Fibroblast of lung (primary cell): ENCODE results near the gene ABHD16B. TPM values are rescaled to one million over a fixed set of nuclear protein-coding genes. Genes with fewer than 3 reads are reported as not detected.
"Not testable (repeated sequence)": the region's sequence is repeated elsewhere in the genome, so short reads cannot be mapped to it uniquely, and the experiment has no call there.

Experiments used
- DNase-seq, 2 donors: peaks; one replicate each; pipeline versions ENCODE4 v3.0.0 to v3.0.0-alpha.2; 2010; ENCODE audit warnings: low read depth in 2 of 2
- H2AFZ ChIP-seq: 2 replicates; pipeline ENCODE4 v1.5.1; 2012; ENCODE audit warnings: low read length, control low read depth, inconsistent platforms
- H3K27ac ChIP-seq: 2 replicates; pipeline ENCODE4 v1.5.1; 2011; ENCODE audit warnings: low read length, control low read depth; ENCODE audit not compliant: insufficient read depth
- H3K27me3 ChIP-seq: 2 replicates; pipeline ENCODE4 v1.5.1; 2011; ENCODE audit warnings: mild to moderate bottlenecking, low read length; ENCODE audit not compliant: control insufficient read depth, insufficient read depth
- H3K36me3 ChIP-seq: 2 replicates; pipeline ENCODE4 v1.5.1; 2011; ENCODE audit warnings: low read length; ENCODE audit not compliant: control insufficient read depth, insufficient read depth
- H3K4me1 ChIP-seq: 2 replicates; pipeline ENCODE4 v1.5.1; 2011; ENCODE audit warnings: low read length; ENCODE audit not compliant: control insufficient read depth, insufficient read depth; ENCODE audit errors: extremely low read depth
- H3K4me2 ChIP-seq: 2 replicates; pipeline ENCODE4 v1.5.1; 2011; ENCODE audit warnings: low read length, control low read depth; ENCODE audit not compliant: insufficient read depth; ENCODE audit errors: extremely low read depth
- H3K4me3 ChIP-seq, 4 experiments: fragments of 200-600 bp in 1 of 4; sonication (generic) in 1 of 4; replicated peaks in 1 of 4; 2 replicates each; pipeline ENCODE4 v1.5.1; 2011 to 2016; ENCODE audit warnings: low read length in 4 of 4, low read depth in 3 of 4, mild to moderate bottlenecking in 3 of 4, control low read depth in 2 of 4, inconsistent platforms in 1 of 4, mixed read lengths in 1 of 4; ENCODE audit not compliant: insufficient read depth in 1 of 4; ENCODE audit errors: control extremely low read depth in 1 of 4
- H3K79me2 ChIP-seq: 2 replicates; pipeline ENCODE4 v1.5.1; 2012; ENCODE audit warnings: mild to moderate bottlenecking, low read length, inconsistent platforms; ENCODE audit not compliant: control insufficient read depth, insufficient read depth
- H3K9ac ChIP-seq: 2 replicates; pipeline ENCODE4 v1.5.1; 2011; ENCODE audit warnings: mild to moderate bottlenecking, low read length, control low read depth; ENCODE audit not compliant: insufficient read depth
- H3K9me3 ChIP-seq: 2 replicates; pipeline ENCODE4 v1.5.1; 2012; ENCODE audit warnings: low read depth, low read length; ENCODE audit not compliant: control insufficient read depth, insufficient read depth
- H4K20me1 ChIP-seq: 2 replicates; pipeline ENCODE4 v1.5.1; 2011; ENCODE audit warnings: low read length; ENCODE audit not compliant: control insufficient read depth, insufficient read depth; ENCODE audit errors: extremely low read depth
- EZH2 ChIP-seq: IDR thresholded peaks from 2 replicates; pipeline ENCODE4 v1.5.1; 2012; ENCODE audit warnings: low read length, control low read depth, mild to moderate bottlenecking; ENCODE audit errors: missing control alignments
- polyA plus RNA-seq, 2 donors: library from polyadenylated mRNA; depleted of rRNA in 1 of 2; stranded (reverse) in 1 of 2; unstranded in 1 of 2; fragments of >200 nt; gene quantifications; 2 replicates each; pipeline ENCODE4 v1.2.1, GENCODE V29; 2011 to 2012; ENCODE audit warnings: missing spikeins in 1 of 2
- total RNA-seq: library from RNA; depleted of rRNA; stranded (reverse); fragments of >200 nt; gene quantifications from 2 replicates; pipeline ENCODE4 v1.2.1, GENCODE V29; 2014
- TF ChIP-seq, protein P1 (sequence below), 2 donors: IDR thresholded peaks in 1 of 2; conservative IDR thresholded peaks in 1 of 2; 1 replicate in 1 of 2; 2 replicates in 1 of 2; pipeline ENCODE4 v1.5.1; 2011 to 2012; ENCODE audit warnings: low read length in 2 of 2, control low read depth in 1 of 2, inconsistent platforms in 1 of 2, low read depth in 1 of 2, mild to moderate bottlenecking in 1 of 2

ABHD16B gene
- total and polyA plus RNA-seq, 2 donors (not counting 1 experiment from before 2014, with no cell fraction given) = not detected

DNA sequence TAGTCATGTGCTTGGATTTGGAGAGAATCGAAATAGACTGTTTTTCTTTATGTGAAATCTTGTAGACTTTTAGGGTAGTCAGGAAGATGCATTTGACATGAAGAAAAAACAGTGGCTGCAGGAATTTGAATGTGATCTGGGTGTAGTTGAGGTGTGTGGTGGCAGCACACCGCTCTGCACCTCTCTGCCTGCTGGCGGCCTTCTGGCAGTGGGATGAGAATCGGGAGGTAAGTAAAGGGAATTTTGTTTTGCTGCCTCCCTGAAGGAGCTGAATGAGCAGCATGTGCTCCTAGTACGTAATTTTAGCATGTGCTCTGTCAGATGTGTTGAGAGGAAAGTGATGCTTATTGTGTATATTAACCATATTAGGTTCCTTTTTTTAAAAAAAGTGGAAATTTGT lies 7.0 kb downstream of the ABHD16B start:
- H3K27me3 ChIP-seq = no peaks in the 10 kb centered on the region

DNA sequence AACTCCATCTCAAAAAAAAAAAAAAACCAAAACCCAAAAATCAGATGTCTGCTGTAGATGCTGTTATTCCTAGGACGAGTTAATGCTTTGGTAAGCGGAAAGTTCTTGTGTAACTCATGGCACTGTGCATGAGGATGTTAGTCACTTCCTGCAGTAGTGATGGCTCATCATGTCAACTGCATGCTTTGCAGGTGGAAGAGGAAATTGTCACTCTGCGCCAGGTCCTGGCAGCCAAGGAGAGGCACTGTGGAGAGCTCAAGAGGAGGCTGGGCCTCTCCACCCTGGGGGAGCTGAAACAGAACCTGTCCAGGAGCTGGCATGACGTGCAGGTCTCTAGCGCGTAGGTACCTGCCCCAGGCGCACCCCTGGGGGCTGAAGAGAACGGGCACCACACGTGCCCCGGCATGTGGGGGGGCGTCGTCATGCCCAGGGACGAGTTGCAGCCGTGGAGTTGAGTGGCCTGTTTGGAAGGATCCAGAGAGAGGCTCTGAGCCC lies 12.2 kb downstream of the ABHD16B start:
- no peak overlapping the region for H3K4me3 ChIP-seq
- no peaks in the 10 kb centered on the region for H3K27me3 ChIP-seq
- H2AFZ ChIP-seq = no peak overlapping the region
- H3K4me2 ChIP-seq = no peak overlapping the region
- H3K9me3 ChIP-seq = no peaks in the 10 kb centered on the region
- H3K79me2 ChIP-seq = peaks cover 47% of the 10 kb centered on the region
- peak; percentile 67 to 78 for DNase-seq
- no peak overlapping the region for H3K9ac ChIP-seq
- H3K4me1 ChIP-seq = peaks cover 6% of the 10 kb centered on the region
- no peaks in the 10 kb centered on the region for H4K20me1 ChIP-seq
- no peak for TF ChIP-seq EZH2
- TF ChIP-seq, protein P1, sequence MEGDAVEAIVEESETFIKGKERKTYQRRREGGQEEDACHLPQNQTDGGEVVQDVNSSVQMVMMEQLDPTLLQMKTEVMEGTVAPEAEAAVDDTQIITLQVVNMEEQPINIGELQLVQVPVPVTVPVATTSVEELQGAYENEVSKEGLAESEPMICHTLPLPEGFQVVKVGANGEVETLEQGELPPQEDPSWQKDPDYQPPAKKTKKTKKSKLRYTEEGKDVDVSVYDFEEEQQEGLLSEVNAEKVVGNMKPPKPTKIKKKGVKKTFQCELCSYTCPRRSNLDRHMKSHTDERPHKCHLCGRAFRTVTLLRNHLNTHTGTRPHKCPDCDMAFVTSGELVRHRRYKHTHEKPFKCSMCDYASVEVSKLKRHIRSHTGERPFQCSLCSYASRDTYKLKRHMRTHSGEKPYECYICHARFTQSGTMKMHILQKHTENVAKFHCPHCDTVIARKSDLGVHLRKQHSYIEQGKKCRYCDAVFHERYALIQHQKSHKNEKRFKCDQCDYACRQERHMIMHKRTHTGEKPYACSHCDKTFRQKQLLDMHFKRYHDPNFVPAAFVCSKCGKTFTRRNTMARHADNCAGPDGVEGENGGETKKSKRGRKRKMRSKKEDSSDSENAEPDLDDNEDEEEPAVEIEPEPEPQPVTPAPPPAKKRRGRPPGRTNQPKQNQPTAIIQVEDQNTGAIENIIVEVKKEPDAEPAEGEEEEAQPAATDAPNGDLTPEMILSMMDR (conservative IDR thresholded peaks at IDR 0.05 in 1 of 2, IDR thresholded peaks at IDR 0.05 in 1 of 2; ENCODE audit: low read depth in 1 of 2, low read length in 2 of 2) = no peak
- H3K27ac ChIP-seq = peak overlapping the region; percentile 62
- H3K36me3 ChIP-seq = peaks cover 36% of the 10 kb centered on the region

More for the DNA sequence above, 7.0 kb downstream of the ABHD16B start:
- TF ChIP-seq EZH2 = no peak
- TF ChIP-seq, protein P1 (conservative IDR thresholded peaks at IDR 0.05 in 1 of 2, IDR thresholded peaks at IDR 0.05 in 1 of 2; ENCODE audit: low read depth in 1 of 2, low read length in 2 of 2) = no peak
- H3K4me2 ChIP-seq = no peak overlapping the region
- no peak overlapping the region for H3K27ac ChIP-seq
- peaks cover 52% of the 10 kb centered on the region for H3K79me2 ChIP-seq
- H3K9me3 ChIP-seq = no peaks in the 10 kb centered on the region
- peaks cover 9% of the 10 kb centered on the region for H3K4me1 ChIP-seq
- H4K20me1 ChIP-seq = no peaks in the 10 kb centered on the region
- no peak overlapping the region for H3K4me3 ChIP-seq
- H3K9ac ChIP-seq = no peak overlapping the region
- H3K36me3 ChIP-seq = peaks cover 15% of the 10 kb centered on the region
- no peak for DNase-seq
- no peak overlapping the region for H2AFZ ChIP-seq

DNA sequence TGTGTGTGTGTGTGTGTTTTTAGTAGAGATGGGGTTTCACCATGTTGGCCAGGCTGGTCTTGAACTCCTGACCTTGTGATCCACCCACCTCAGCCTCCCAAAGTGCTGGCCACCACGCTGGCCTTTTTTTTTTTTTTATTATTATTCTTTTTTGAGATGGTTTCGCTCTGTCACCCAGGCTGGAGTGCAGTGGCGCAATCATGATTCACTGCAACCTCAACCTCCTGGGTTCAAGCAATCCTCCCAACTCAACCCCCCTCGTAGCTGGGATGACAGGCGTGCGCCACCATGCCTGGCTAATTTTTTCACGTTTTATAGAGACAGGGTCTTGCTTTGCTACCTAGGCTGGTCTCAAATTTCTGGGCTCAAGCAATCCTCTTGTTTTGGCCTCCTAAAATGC lies 12.9 kb downstream of the ABHD16B start:
- H4K20me1 ChIP-seq = not testable (repeated sequence)

More for the DNA sequence above, 12.9 kb downstream of the ABHD16B start:
- Histone ChIP-seq H3K36me3 (peaks cover 39% of the 10 kb centered on the region), H3K79me2 (peaks cover 45% of the 10 kb centered on the region)
- not testable (repeated sequence) for H3K4me2 ChIP-seq, H3K27me3 ChIP-seq, H3K4me3 ChIP-seq, H3K27ac ChIP-seq, H3K9me3 ChIP-seq, H3K4me1 ChIP-seq, H3K9ac ChIP-seq, H2AFZ ChIP-seq, DNase-seq
